B cell (primary cell): ENCODE data around the gene TCN2.

ENCODE experiments used
- EZH2 ChIP-seq: IDR thresholded peaks from 2 replicates; pipeline ENCODE4 v1.6.1; 2012; ENCODE audit warnings: borderline replicate concordance, low read depth, mild to moderate bottlenecking, moderate library complexity, low read length; ENCODE audit not compliant: insufficient read depth, poor library complexity, severe bottlenecking
- TF ChIP-seq, protein P1 (sequence below): fragments of 200-600 bp; IDR thresholded peaks from one replicate; pipeline ENCODE4 v1.8.0; 2022; ENCODE audit warnings: antibody characterized with exemption, mild to moderate bottlenecking

DNA sequence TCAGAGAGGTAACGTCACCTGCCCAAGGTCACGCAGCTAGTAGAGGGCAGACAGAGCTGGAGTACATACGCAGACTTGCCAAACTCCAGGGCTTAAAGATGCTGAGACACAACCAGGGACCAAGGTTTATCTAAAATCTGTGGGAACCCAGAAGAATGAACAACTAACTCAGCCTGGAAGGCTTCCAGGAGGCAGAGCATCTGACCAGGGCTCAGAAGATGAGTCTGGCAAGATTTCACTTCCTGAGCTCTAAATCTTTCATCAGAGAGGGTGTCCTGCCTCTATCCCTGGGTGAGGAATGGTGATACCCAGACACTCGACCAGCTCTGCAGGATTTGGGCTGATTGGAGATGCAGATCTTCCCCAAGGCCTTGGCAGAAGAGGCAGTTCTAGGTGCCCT is 41.6 kb upstream of the TCN2 start:
- TF ChIP-seq, protein P1, sequence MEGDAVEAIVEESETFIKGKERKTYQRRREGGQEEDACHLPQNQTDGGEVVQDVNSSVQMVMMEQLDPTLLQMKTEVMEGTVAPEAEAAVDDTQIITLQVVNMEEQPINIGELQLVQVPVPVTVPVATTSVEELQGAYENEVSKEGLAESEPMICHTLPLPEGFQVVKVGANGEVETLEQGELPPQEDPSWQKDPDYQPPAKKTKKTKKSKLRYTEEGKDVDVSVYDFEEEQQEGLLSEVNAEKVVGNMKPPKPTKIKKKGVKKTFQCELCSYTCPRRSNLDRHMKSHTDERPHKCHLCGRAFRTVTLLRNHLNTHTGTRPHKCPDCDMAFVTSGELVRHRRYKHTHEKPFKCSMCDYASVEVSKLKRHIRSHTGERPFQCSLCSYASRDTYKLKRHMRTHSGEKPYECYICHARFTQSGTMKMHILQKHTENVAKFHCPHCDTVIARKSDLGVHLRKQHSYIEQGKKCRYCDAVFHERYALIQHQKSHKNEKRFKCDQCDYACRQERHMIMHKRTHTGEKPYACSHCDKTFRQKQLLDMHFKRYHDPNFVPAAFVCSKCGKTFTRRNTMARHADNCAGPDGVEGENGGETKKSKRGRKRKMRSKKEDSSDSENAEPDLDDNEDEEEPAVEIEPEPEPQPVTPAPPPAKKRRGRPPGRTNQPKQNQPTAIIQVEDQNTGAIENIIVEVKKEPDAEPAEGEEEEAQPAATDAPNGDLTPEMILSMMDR = no peak
- TF ChIP-seq EZH2 = no peak
